Smooth muscle cell (in vitro differentiated cells): ENCODE measurements around the gene FOXP1. TPM values are rescaled to one million over a fixed set of nuclear protein-coding genes. Genes with fewer than 3 reads are reported as not detected.
A peak's percentile ranks its signal among the peaks of the same experiment; 100 is the strongest.

ENCODE experiments used
- DNase-seq: peaks from one replicate; lab custom pipeline; 2025; ENCODE audit not compliant: unreplicated experiment; lab: John Stamatoyannopoulos, UW
- H2AFZ ChIP-seq: fragments of 200-600 bp; sonication (generic); 2 replicates; pipeline ENCODE4 v1.6.0; 2016; ENCODE audit warnings: antibody characterized with exemption, low read depth, mild to moderate bottlenecking
- H3F3A ChIP-seq: fragments of 200-600 bp; sonication (generic); 2 replicates; pipeline ENCODE4 v1.6.0; 2017; ENCODE audit warnings: antibody characterized with exemption, low read depth
- H3K27ac ChIP-seq: fragments of 200-600 bp; sonication (generic); 2 replicates; pipeline ENCODE4 v1.5.1; 2016; ENCODE audit warnings: low read depth, mild to moderate bottlenecking
- H3K27me3 ChIP-seq: fragments of 200-600 bp; sonication (generic); 2 replicates; pipeline ENCODE4 v1.6.1; 2016; ENCODE audit warnings: low read depth, mild to moderate bottlenecking
- H3K36me3 ChIP-seq: fragments of 200-600 bp; sonication (generic); 2 replicates; pipeline ENCODE4 v1.5.1; 2016; ENCODE audit warnings: low read depth
- H3K4me1 ChIP-seq: fragments of 200-600 bp; sonication (generic); 2 replicates; pipeline ENCODE4 v1.5.1; 2016; ENCODE audit warnings: low read depth
- H3K4me2 ChIP-seq: fragments of 200-600 bp; sonication (generic); 2 replicates; pipeline ENCODE4 v1.6.0; 2016; ENCODE audit warnings: mild to moderate bottlenecking
- H3K4me3 ChIP-seq: fragments of 200-600 bp; sonication (generic); 2 replicates; pipeline ENCODE4 v1.5.1; 2016; ENCODE audit warnings: mild to moderate bottlenecking
- H3K79me2 ChIP-seq: fragments of 200-600 bp; sonication (generic); 2 replicates; pipeline ENCODE4 v1.6.0; 2016; ENCODE audit warnings: low read depth, mild to moderate bottlenecking
- H3K9ac ChIP-seq: fragments of 200-600 bp; sonication (generic); 2 replicates; pipeline ENCODE4 v1.6.0; 2016; ENCODE audit warnings: low read depth
- H3K9me3 ChIP-seq: fragments of 200-600 bp; sonication (generic); replicated peaks from 2 replicates; pipeline ENCODE4 v1.5.1; 2016; ENCODE audit warnings: low read depth
- H4K20me1 ChIP-seq: fragments of 200-600 bp; sonication (generic); 2 replicates; pipeline ENCODE4 v1.6.0; 2016; ENCODE audit warnings: low read depth
- WGBS: methylation state at CpG from one replicate; pipeline ENCODE4 v1.1.7; 2016; ENCODE audit warnings: low lambda C conversion rate; 5-methylcytosine and 5-hydroxymethylcytosine counted together
- polyA plus RNA-seq: library from polyadenylated mRNA; unstranded; fragments of >200 nt; fragmentation: Nextera tagmentation; extraction: Ambion mirVana; gene quantifications from 2 replicates; pipeline ENCODE4 v1.2.1, GENCODE V29; 2016
- total RNA-seq: library from RNA; depleted of rRNA; stranded (reverse); fragments of >200 nt; gene quantifications from 2 replicates; pipeline ENCODE4 v1.2.3, GENCODE V29; 2014
- TF ChIP-seq, protein P1 (sequence below): fragments of 200-600 bp; sonication (generic); IDR thresholded peaks from 2 replicates; pipeline ENCODE4 v1.5.1; 2017; ENCODE audit warnings: borderline replicate concordance, mild to moderate bottlenecking, antibody characterized with exemption; ENCODE audit not compliant: insufficient read depth, poor library complexity, severe bottlenecking

FOXP1 gene
- total and polyA plus RNA-seq, 2 experiments from 2014 or later: 40.9 to 68.0 TPM

DNA sequence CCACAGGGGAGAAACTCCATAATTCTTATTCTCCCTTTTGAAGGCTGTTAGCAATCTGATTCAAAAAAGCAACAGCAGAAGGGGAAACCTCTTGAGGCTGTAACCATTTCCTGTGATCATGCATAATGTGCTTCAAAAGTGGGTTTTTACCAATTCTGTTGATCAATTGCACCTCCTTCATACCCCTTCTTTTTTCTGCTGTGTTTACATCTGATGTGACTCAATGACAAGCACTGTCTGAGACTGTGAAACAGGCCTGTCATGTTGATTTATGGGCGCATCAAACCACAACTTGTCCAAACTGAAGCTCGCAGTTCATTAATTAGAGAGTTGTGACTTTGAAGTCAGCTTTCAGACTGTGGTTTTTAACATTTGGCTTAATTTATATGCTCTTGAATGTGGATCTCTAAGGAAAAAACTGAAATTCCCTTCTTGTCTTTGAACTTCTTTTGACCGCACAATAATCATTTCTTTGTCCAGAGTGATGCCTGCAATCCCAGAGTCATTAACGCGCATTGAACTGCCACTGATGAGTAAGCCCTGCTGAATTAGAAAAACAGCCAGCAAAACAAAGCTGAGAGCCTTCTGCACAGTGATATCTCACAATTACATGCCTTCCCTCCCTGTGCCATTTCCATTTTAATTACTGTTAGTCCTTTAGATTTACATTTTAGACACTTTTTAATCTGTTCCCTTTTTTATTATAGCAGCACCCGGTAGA, 532.8 kb downstream of the FOXP1 start:
- H3K27me3 ChIP-seq: no peaks in the 10 kb centered on the region
- H3K27ac ChIP-seq: peak overlapping the region; percentile 78
- WGBS: 14% methylated on average over 6 of the region's 6 CpGs
- no peak overlapping the region for H3K4me3 ChIP-seq
- peaks cover 34% of the 10 kb centered on the region for H3K4me1 ChIP-seq
- H3K4me2 ChIP-seq: peak overlapping the region; percentile 58
- peaks cover 6% of the 10 kb centered on the region for H3K79me2 ChIP-seq
- H4K20me1 ChIP-seq: peaks cover 82% of the 10 kb centered on the region
- no peak for DNase-seq
- peak overlapping the region; percentile 12 for H3K9ac ChIP-seq
- H2AFZ ChIP-seq: no peak overlapping the region
- H3K9me3 ChIP-seq: no peaks in the 10 kb centered on the region
- peaks cover 5% of the 10 kb centered on the region for H3K36me3 ChIP-seq
- TF ChIP-seq, protein P1, sequence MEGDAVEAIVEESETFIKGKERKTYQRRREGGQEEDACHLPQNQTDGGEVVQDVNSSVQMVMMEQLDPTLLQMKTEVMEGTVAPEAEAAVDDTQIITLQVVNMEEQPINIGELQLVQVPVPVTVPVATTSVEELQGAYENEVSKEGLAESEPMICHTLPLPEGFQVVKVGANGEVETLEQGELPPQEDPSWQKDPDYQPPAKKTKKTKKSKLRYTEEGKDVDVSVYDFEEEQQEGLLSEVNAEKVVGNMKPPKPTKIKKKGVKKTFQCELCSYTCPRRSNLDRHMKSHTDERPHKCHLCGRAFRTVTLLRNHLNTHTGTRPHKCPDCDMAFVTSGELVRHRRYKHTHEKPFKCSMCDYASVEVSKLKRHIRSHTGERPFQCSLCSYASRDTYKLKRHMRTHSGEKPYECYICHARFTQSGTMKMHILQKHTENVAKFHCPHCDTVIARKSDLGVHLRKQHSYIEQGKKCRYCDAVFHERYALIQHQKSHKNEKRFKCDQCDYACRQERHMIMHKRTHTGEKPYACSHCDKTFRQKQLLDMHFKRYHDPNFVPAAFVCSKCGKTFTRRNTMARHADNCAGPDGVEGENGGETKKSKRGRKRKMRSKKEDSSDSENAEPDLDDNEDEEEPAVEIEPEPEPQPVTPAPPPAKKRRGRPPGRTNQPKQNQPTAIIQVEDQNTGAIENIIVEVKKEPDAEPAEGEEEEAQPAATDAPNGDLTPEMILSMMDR: no peak
- peaks cover 12% of the 10 kb centered on the region for H3F3A ChIP-seq

GRCh38 chr3:71050166-71050537, 533.4 kb downstream of the FOXP1 start:
- peaks cover 5% of the 10 kb centered on the region for H3K36me3 ChIP-seq
- no peak overlapping the region for H2AFZ ChIP-seq
- H3K4me1 ChIP-seq: peaks cover 34% of the 10 kb centered on the region
- TF ChIP-seq, protein P1: no peak
- H4K20me1 ChIP-seq: peaks cover 77% of the 10 kb centered on the region
- H3K9ac ChIP-seq: peak overlapping the region; percentile 12
- no peaks in the 10 kb centered on the region for H3K27me3 ChIP-seq
- peaks cover 6% of the 10 kb centered on the region for H3K79me2 ChIP-seq
- peaks cover 12% of the 10 kb centered on the region for H3F3A ChIP-seq
- H3K27ac ChIP-seq: peak overlapping the region; percentile 78
- no peak for DNase-seq
- 4% methylated on average over 2 of the region's 2 CpGs for WGBS
- no peaks in the 10 kb centered on the region for H3K9me3 ChIP-seq
- no peak overlapping the region for H3K4me3 ChIP-seq
- peak overlapping the region; percentile 58 for H3K4me2 ChIP-seq

DNA sequence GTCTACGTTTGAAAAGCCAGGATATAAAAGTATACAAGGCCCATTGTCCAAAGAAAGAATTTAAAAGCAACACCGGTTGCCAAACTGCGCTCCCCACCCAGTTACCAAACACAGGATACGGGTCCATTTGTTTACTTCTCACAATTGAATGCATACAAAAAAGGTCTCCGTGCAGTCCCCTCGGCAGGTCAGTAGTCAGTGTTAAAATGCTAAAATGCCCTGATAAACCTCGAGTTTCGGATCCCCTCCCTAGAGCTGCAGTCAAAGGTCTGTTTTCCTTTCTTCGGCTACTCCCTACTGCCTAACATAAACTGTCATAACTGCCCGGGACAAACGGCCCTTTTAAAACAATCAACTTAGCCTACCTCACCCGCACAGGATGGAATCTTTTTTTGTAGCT, 534.6 kb downstream of the FOXP1 start:
- H3K36me3 ChIP-seq: peaks cover 5% of the 10 kb centered on the region
- no peak overlapping the region for H3K4me2 ChIP-seq
- peaks cover 34% of the 10 kb centered on the region for H3K4me1 ChIP-seq
- no peak overlapping the region for H3K4me3 ChIP-seq
- peaks cover 75% of the 10 kb centered on the region for H4K20me1 ChIP-seq
- H3K9ac ChIP-seq: no peak overlapping the region
- peaks cover 12% of the 10 kb centered on the region for H3F3A ChIP-seq
- no peaks in the 10 kb centered on the region for H3K9me3 ChIP-seq
- H3K79me2 ChIP-seq: peaks cover 3% of the 10 kb centered on the region
- H3K27me3 ChIP-seq: no peaks in the 10 kb centered on the region
- H2AFZ ChIP-seq: no peak overlapping the region
- no peak overlapping the region for H3K27ac ChIP-seq
- TF ChIP-seq, protein P1: no peak
- 77% methylated on average over 12 of the region's 12 CpGs for WGBS
- no peak for DNase-seq
